G401 (cell line): ENCODE data around the gene MAVS. TPM values are rescaled to one million over a fixed set of nuclear protein-coding genes. Genes with fewer than 3 reads are reported as not detected.
"Not testable (repeated sequence)": the region's sequence is repeated elsewhere in the genome, so short reads cannot be mapped to it uniquely, and the experiment has no call there.

Experiments
- DNase-seq: peaks from one replicate; pipeline ENCODE4 v3.0.0-alpha.2; 2015; ENCODE audit warnings: low spot score
- in situ Hi-C: cut with HindIII; loops from 2 replicates; pipeline ENCODE4 v1.10.0; 2016; ENCODE audit warnings: low sequenced_read_pairs, mixed read lengths
- total RNA-seq: library from RNA; depleted of rRNA; stranded (reverse); fragments of >200 nt; shearing (Covaris generic); gene quantifications from 2 replicates; pipeline ENCODE4 v1.2.3, GENCODE V29; 2014

Gene MAVS
- total RNA-seq, 1 experiment from 2014 or later, result 16.3 TPM

GRCh38 chr20:3901028-3901705 lies 54.5 kb downstream of the MAVS start:
- no peak for DNase-seq

DNA sequence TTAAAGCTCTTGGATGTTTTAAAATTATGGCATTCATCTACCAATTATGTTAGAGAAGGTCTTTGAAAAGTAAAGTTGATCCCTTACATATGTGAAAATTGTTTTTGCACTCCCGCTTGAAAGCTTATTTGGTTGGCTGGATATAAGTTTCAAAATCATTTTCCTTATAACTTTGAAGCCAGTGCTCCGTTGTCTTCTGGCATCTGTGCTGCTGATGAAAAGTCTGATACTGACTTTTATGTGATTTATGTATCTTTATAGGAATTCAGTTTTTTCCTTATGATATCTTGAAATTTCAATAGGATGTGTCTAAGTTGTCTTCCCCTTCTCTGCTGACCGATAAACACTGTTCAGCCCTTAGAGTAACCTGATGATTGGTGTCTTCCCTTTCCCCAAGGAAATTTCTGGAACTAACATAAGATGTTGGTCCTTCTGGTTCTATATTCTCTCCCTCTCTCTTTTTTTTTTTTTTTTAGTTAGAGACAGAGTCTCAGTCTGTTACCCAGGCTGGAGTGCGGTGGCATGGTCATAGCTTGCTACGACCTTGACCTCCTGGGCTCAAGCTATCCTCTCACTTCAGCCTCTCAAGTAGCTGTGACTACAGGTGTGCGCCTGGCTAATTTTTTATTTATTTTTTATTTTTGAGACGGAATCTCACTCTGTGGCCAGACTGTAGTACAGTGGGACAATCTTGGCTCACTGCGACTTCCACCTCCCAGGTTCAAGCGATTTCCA lies 55.2 kb downstream of the MAVS start:
- in situ Hi-C loops, result no loop called here

More at GRCh38 chr20:3901028-3901705, 54.5 kb downstream of the MAVS start:
- in situ Hi-C loops, result no loop called here

DNA sequence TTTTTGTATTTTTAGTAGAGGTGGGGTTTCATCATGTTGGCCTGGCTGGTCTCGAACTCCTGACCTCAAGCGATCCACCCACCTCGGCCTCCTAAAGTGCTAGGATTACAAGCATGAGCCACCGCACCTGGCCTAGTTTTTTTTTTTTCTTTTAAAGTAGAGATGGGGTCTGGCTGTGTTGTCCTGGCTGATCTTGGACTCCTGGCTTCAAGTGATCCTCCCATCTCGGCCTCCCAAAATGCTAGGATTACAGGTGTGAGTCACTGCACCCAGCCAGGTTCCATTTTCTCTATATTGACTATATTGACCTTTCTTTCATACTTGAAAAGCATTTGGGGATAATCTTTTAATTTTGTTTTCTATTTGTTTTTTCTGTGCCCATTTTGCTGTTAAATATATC lies 55.8 kb downstream of the MAVS start:
- in situ Hi-C loops, result no loop called here
- no peak for DNase-seq

More for the DNA sequence above, 55.2 kb downstream of the MAVS start:
- DNase-seq, result no peak

DNA sequence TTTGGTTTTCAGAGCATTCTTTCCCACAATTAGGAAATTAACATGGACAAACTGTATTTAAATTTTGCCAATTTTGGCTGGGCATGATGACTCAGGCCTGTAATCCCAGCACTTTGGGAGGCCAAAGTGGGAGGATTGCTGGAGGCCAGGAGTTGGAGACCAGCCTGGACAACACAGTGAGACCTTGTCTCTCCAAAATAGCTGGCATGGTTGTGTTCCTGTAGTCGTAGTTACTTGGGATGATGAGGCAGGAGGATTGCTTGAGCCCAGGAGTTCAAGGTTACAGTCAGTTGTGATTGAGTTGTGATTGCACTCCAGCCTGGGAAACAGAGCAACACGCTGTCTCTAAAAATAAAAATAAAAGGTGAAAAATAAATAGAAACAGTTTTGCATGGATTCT lies 57.6 kb downstream of the MAVS start:
- in situ Hi-C loops, result no loop called here
- no peak for DNase-seq

- in situ Hi-C loops, result no loop called here
- DNase-seq, result no peak
These were observed 58.2 kb downstream of the MAVS start for GRCh38 chr20:3904857-3905256.

GRCh38 chr20:3906744-3907721 lies 60.4 kb downstream of the MAVS start:
- in situ Hi-C loops, DNase-seq: not testable (repeated sequence)

- in situ Hi-C loops, result no loop called here
- no peak for DNase-seq
These were observed 62.0 kb downstream of the MAVS start for GRCh38 chr20:3908667-3909066.

- DNase-seq, result no peak
- in situ Hi-C loops, result no loop called here
These were observed 63.3 kb downstream of the MAVS start for GRCh38 chr20:3909952-3910366.

GRCh38 chr20:3910853-3911252 lies 64.2 kb downstream of the MAVS start:
- in situ Hi-C loops, result no loop called here

DNA sequence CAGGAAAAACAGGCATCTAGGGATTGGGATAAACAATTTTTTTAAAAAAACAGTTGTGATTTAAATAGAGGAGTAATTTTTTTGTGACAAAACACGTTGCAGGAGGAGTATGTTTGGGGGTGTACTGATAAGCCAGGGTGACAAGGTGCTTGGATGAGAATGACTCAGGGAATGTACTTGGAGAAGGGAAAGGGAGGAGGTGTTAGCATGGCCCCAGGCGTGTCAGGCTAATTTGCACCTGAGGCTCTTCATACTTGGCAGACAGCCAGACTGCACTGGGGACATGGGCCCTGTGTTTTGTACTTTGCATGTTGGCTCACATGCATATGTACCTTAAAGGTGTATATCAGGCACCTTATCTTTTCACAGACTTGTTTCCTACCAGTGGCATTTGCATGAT lies 65.3 kb downstream of the MAVS start:
- in situ Hi-C loops, result no loop called here
- no peak for DNase-seq

More at GRCh38 chr20:3910853-3911252, 64.2 kb downstream of the MAVS start:
- DNase-seq, result no peak

DNA sequence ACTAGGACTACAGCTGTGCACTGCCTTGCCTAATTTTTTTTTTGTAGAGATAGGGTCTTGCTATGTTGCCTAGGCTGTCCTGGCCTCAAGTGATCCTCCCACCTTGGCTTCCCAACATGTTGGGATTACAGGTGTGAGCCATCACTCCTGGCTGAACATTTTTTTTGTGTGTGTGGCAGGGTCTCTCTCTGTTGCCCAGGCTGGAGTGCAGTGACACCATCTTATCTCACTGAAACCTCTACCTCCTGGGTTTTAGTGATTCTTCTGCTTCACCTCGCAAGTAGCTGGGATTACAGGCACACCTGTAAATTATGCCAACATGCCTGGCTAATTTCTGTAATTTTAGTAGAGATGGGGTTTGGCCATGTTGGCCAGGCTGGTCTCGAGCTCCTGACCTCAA lies 67.8 kb downstream of the MAVS start:
- no peak for DNase-seq
- in situ Hi-C loops, result no loop called here

- DNase-seq, result no peak
- in situ Hi-C loops, result no loop called here
These were observed 69.1 kb downstream of the MAVS start for GRCh38 chr20:3915691-3916090.

DNA sequence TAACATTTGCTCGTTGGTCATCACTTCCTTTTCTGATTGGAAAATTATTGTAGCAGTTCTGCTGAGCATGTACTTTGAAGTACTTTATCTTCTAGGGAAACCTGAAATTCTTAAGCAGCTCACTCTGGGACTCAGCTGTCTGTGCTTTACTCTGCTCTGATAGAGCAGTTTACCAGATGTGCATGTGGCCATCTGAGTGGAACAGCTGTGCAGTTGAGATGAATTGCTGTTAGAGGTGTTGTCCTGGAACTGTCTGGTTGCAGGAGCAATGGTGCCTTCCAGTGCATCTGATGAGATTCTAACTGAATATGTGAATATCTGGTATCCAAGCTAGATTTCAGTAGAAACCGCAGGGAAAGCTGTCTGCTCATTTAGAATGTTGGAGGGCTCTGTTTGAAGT lies 69.7 kb downstream of the MAVS start:
- in situ Hi-C loops, result no loop called here
- no peak for DNase-seq

GRCh38 chr20:3919352-3919751 lies 72.7 kb downstream of the MAVS start:
- in situ Hi-C loops, result no loop called here
- DNase-seq, result no peak

GRCh38 chr20:3922223-3922982 lies 75.8 kb downstream of the MAVS start:
- in situ Hi-C loops, result no loop called here
- no peak for DNase-seq

- in situ Hi-C loops, result no loop called here
- DNase-seq, result no peak
These were observed 76.3 kb downstream of the MAVS start for GRCh38 chr20:3922983-3923339.

GRCh38 chr20:3923818-3924217 lies 77.2 kb downstream of the MAVS start:
- in situ Hi-C loops, result no loop called here

GRCh38 chr20:3924304-3925112 lies 77.9 kb downstream of the MAVS start:
- no peak for DNase-seq
- in situ Hi-C loops, result no loop called here

More at GRCh38 chr20:3923818-3924217, 77.2 kb downstream of the MAVS start:
- DNase-seq, result no peak
